ENCODE data around the gene CT45A8. TPM values are rescaled to one million over a fixed set of nuclear protein-coding genes. Genes with fewer than 3 reads are reported as not detected.

Gene CT45A8
- total and polyA plus RNA-seq, 2 of the 8 experiments (the other 6 are each of a cell fraction or from before 2014, with no cell fraction given), result not detected

- H3K27ac ChIP-seq (ENCODE audit: low read depth, low read length), result no peak overlapping the region
- DNase-seq (ENCODE audit: low read depth in 1 of 2, low spot score in 2 of 2) (no peak), FAIRE-seq (no peak)
- no peak overlapping the region for H2BK5ac ChIP-seq (ENCODE audit: low read depth, low read length)
- H3K36me3 ChIP-seq (ENCODE audit: control insufficient read depth in 2 of 4, insufficient read depth in 4 of 4, low read length in 3 of 4), result no peaks in the 10 kb centered on the region
- H3K23me2 ChIP-seq (ENCODE audit: low read depth, low read length), result no peaks in the 10 kb centered on the region
- no peak overlapping the region for H3K23ac ChIP-seq (ENCODE audit: insufficient read length)
- H2BK20ac ChIP-seq (ENCODE audit: low read length), result no peak overlapping the region
- WGBS, 2 experiments (ENCODE audit: extremely low coverage in 1 of 2, insufficient coverage in 1 of 2, insufficient read length in 1 of 2, insufficient replicate concordance in 2 of 2, low coverage in 1 of 2, low lambda C conversion rate in 2 of 2, missing lambda C conversion rate in 1 of 2), result 89% methylated on average over 11 of the region's 14 CpGs; no CpG with 5 or more reads in 1 of the 2 experiments
- no peak overlapping the region for H3K9ac ChIP-seq (replicated peaks in 1 of 4; ENCODE audit: extremely low read depth in 1 of 4, low read depth in 3 of 4, low read length in 3 of 4)
- H3K4ac ChIP-seq (replicated peaks; ENCODE audit: insufficient read length, low read depth, low read length), result no peak overlapping the region
- H4K5ac ChIP-seq (ENCODE audit: insufficient read length, low read depth, low read length), result no peak overlapping the region
- H3K79me1 ChIP-seq (ENCODE audit: low read depth, low read length), result no peaks in the 10 kb centered on the region
- no peaks in the 10 kb centered on the region for H3K27me3 ChIP-seq (replicated peaks in 1 of 4; ENCODE audit: control insufficient read depth in 3 of 4, extremely low read depth in 1 of 4, insufficient read depth in 3 of 4, low read length in 3 of 4)
- H3K4me1 ChIP-seq (replicated peaks in 1 of 4; ENCODE audit: control insufficient read depth in 3 of 4, insufficient read depth in 4 of 4, low read length in 3 of 4), result no peaks in the 10 kb centered on the region
- no peak overlapping the region for H3K18ac ChIP-seq (ENCODE audit: extremely low read depth, low read length)
- H4K8ac ChIP-seq (ENCODE audit: extremely low read depth, insufficient read depth, low read length), result no peak overlapping the region
- POLR2A ChIA-PET (ENCODE audit: partially characterized antibody), result no interaction called here
- H3K14ac ChIP-seq (ENCODE audit: insufficient read length), result no peak overlapping the region
- H4K20me1 ChIP-seq (replicated peaks in 1 of 2; ENCODE audit: control insufficient read depth in 1 of 2, insufficient read depth in 2 of 2, low read length in 2 of 2), result no peaks in the 10 kb centered on the region
- H2BK120ac ChIP-seq (replicated peaks; ENCODE audit: low read depth, low read length), result no peak overlapping the region
- H4K91ac ChIP-seq (replicated peaks; ENCODE audit: insufficient read length, low read length), result no peak overlapping the region
- H2AFZ ChIP-seq (ENCODE audit: low read length), result no peak overlapping the region
- H3K9me3 ChIP-seq (ENCODE audit: insufficient read depth in 2 of 2, low read depth in 1 of 2, low read length in 1 of 2), result peaks cover 0 to 35% of the 10 kb centered on the region in 2 experiments; a peak in 2 of 4 replicates
- H3K4me2 ChIP-seq (ENCODE audit: insufficient read depth in 1 of 2, low read depth in 2 of 2, low read length in 2 of 2), result no peak overlapping the region
- CTCF ChIA-PET (ENCODE audit: partially characterized antibody), result no interaction called here
- H2BK12ac ChIP-seq (ENCODE audit: low read depth, low read length), result no peak overlapping the region
- H2AK5ac ChIP-seq (ENCODE audit: low read depth, low read length), result no peak overlapping the region
- no peaks in the 10 kb centered on the region for H3K79me2 ChIP-seq (ENCODE audit: control insufficient read depth in 1 of 2, insufficient read depth in 2 of 2, low read length in 2 of 2)
- H3K4me3 ChIP-seq (ENCODE audit: extremely low read depth in 1 of 4, insufficient read depth in 2 of 4, low read depth in 3 of 4, low read length in 4 of 4), result no peak overlapping the region
- H3K56ac ChIP-seq (replicated peaks; ENCODE audit: insufficient read length, low read depth, low read length), result no peak overlapping the region
- TF ChIP-seq BRCA1 (IDR thresholded peaks at IDR 0.05; ENCODE audit: low read depth, low read length) (no peak), CEBPB (IDR thresholded peaks at IDR 0.05; ENCODE audit: low read depth, low read length) (no peak), MAX (IDR thresholded peaks at IDR 0.05) (no peak)
- no peak overlapping the region for H2BK15ac ChIP-seq (ENCODE audit: low read length)
Measured at GRCh38 chrX:135890087-135890585, 35.8 kb upstream of the CT45A8 start.
